ENCODE measurements around the gene GUCY2D.
"Not testable (repeated sequence)": the region's sequence is repeated elsewhere in the genome, so short reads cannot be mapped to it uniquely, and the experiment has no call there.

Gene GUCY2D

DNA sequence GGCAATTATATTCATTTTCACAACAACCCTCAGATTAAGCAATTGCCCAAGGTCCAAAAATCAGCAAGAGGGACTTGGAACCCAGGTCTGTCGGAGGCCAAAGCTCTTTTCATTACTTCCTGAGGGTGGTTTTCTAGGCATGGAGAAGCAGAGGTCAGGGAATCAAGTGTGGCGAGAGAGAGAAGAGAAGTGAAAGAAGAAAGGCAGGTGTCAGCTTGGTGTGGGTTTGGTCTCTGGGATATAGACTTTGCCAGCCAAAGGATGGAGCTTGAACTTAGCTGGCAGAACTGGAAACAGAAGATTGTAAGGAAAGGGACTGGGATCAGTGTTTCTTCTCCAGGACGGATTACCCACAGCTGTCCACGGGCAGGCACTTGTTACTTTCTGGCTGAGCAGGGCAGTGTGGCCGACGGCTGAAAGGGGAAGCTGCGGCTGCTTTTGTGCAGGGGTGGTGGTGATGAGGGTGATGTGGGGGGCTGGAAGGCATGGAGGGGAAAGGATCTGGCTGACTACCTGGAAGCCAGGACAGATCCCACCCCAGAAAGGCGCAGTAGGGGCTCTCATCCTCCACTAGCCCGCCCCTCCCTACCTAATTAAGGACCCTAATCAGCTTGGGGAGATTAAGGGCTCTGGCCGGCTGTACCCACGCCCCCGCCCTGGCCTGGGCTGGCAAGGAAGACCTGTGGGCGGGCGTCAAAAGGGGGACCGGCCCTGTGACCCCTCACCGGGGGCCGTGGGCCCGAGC is at the start of gene GUCY2D:
TSS of gene GUCY2D (plus strand) at position 640 of the 745 bp plus-strand sequence. CDS start 433 bp downstream, outside the sequence.
- DNase-seq (ENCODE audit: low read depth in 3 of 3, low spot score in 1 of 3): no peak

DNA sequence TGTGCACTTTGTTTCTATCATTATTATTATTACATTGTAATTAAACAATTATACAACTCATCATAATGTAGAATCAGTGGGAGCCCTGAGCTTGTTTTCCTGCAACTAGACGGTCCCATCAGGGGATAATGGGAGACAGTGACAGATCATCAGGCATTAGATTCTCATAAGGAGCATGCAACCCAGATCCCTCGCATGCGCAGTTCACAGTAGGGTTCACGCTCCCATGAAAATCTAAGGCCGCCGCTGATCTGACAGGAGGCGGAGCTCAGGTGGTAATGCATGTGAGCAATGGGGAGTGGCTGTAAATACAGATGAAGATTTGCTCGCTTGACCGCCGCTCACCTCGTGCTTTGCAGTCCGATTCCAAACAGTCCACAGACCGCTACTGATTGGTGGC is 49.1 kb upstream of the GUCY2D start:
- not testable (repeated sequence) for DNase-seq (ENCODE audit: low read depth in 3 of 3, low spot score in 1 of 3)

DNA sequence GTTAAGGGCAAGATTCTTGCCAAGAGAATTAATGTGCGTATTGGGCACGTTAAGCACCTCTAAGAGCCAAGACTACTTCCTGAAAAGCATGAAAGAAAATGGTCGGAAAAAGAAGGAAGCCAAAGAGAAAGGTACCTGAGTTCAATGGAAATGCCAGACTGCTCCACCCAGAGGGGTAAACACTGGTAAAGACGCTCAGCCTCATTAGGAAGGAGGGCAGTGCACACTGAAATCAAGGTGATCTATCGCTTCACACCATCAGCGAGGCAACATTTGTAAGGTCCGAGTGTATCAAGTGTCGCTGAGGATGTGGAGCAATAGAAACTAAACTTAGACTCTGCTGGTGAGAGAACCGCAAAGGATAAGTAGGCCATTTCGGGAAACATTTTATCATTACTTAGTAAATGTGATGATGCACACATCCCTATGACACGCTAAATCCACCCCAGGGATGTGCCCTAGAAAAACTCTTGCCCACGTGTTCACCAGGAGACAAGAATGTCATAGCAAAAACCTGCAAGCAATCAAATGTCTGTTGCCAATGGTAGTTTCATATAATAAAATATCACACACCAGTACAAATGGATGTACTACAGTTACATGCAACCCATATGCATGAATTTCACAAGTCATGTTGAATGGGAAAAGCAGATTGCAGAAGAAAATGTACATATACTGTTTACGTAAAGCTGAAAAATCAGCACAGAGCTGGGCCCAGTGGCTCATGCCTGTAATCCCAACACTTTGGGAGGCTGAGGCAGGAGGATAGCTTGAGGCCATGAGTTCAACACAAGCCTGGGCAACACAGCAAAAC is 46.8 kb upstream of the GUCY2D start:
- DNase-seq (ENCODE audit: low read depth in 3 of 3, low spot score in 1 of 3): no peak

DNA sequence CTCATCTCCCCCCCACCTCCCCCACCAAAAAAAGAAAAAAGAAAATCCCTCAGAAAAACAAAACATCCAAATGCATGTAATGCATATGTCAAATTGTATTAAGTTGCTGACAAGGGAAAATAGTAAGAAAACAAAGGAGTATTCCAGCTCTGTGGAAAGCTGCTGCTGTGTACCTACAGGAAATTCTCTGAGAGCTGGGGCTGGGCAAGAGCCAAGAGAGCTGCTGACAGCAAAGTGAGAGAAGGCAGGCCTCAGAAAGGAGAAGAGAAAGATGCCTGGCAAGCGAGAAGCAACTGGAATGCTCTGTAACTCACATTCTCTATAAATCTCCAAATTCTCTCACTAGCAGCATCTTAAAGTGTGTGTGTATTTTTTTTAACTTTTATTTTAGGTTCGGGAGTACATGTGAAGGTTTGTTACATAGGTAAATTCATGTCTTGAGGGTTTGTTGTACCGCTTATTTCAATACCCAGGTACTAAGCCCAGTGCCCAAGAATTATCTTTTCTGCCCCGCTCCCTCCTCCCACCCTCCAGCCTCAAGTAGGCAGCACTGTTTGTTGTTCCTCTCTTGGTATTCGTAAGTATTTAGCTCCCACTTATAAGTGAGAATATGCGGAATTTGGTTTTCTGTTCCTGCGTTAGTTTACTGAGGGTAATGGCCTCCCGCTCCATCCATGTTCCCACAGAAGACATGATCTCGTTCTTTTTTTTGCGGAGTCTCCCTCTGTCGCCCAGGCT is 46.0 kb upstream of the GUCY2D start:
- no peak for DNase-seq (ENCODE audit: low read depth in 3 of 3, low spot score in 1 of 3)

DNA sequence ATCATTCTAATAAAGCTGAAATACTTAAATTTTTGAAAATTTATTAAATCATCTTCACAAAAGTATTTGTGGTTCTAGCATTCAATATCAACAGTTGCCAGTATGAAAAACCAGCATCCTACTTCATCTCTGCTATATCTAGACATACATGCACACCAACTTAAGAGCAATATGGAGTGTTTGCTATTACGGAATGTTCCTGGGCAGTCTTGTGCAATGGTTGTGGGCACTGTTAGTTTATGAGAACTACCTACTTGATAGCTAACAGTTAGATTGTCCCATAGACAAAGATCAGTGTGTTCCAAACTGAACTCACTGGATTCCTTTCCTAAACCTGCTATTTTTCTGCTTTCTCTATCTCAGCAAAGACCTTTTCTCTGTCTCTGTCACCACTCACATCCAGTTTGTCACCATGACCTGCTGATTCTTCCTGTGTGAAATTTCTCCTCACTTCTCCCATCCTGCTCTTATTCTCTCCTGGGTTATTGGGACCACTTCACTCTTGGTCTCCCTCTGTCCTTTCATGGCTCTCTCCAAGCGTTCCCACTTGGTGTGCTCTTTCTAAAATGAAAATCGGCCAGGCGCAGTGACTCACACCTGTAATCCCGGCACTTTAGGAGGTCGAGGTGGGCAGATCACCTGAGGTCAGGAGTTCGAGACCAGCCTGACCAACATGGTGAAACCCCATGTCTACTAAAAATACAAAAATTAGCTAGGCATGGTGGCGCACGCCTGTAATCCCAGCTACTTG is 42.7 kb upstream of the GUCY2D start:
- no peak for DNase-seq (ENCODE audit: low read depth in 3 of 3, low spot score in 1 of 3)

DNA sequence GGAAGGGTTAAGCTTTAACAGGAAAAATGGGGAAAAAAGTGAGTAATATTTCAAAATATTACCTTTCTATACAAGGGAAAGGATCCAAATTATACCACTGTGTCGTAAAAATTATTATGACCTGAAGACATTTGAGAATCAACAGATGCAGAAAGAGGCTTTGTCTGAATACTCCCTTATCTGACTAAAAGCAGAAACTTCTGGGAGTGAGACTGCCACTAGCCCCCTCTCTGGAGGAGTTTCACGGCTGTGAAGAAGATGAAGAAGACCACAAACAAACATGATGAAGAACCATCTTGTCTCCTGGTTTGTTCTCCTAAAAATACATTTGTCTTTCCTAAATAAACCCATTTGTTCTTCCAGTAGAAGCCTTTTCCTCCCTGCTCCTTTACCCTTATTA is 41.0 kb upstream of the GUCY2D start:
- DNase-seq (ENCODE audit: low read depth in 3 of 3, low spot score in 1 of 3): no peak

DNA sequence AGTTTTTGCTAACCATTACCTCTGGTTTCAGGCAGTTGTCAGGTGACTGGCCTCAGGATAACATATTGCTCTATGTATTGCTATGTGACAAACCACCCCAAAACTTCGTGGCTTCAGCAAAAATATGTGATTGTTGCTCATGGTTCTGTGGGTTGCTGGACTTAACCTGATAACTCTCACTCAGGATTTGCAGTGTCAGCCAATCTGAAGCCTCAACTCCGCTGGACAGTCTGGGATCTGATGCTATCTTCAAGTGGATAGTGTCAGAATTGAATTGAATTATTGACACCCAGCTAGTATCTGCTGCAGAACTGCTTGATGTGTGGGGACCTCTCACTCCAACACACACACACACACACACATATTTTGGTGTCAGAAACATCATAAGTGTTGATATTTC is 34.7 kb upstream of the GUCY2D start:
- no peak for DNase-seq (ENCODE audit: low read depth in 3 of 3, low spot score in 1 of 3)

DNA sequence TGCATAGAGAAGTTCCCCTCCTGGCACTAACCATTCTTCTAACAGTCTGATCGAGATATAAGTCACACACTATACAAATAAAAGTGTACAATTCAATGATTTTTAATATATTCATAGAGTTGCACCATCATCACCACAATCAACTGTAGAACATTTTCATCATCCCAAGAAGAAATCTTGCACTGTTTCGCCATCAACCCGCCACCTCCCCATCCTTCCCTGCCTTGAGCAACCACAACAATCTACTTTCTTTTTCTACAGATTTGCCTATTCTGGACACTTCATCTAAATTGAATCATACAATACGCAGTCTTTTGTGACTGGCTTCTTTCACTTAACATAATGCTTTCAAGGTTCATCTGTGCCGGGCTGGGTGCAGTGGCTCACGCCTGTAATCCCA is 33.0 kb upstream of the GUCY2D start:
- no peak for DNase-seq (ENCODE audit: low read depth in 3 of 3, low spot score in 1 of 3)

DNA sequence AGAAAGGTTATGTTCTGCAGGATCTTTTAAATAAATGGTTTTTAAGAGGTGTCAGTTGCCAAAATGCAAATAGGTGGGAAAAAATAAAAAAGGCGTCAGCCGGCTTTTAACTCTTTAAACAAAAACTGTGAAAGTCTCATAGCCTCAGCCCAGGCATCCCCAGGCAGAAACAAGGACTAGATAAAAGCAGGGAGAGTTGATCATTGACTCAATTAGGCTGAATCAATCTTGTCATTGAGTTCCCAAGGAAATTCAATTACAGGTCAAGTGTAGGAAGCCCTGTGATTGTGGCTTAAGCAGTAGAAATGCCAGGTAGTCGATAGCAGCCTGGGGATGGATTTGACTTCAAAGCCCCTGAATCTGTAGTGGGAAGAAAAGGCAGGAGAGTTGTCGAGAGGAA is 30.8 kb upstream of the GUCY2D start:
- no peak for DNase-seq (ENCODE audit: low read depth in 3 of 3, low spot score in 1 of 3)

DNA sequence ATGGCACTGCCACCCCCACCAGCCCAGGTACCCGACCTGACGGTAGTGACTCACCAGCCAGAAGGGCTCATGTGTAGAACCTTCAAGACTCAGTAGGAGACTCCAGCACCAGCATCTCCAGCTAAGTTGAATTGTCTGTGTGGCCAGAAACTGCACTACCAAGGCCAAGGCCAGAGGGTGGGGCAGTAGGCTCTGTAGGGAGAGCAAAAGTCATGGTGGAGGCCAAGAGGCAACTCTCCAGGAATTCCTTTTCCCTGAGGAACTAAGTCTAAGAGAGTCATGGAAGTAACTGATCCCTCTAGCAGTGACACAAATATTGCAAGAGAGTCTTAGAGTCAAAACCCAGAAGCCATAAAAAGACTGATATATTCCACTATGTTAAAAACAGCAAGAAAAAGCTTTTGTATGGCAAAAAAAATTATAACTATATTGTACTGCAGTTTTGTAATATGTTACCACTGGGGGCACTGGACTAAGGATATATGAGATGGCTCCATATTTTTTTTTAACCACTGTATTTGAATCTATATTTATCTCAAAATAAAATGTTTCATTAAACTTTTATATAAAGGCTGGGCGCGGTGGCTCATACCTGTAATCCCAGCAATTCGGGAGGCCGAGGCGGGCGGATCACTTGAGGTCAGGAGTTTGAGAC is 30.2 kb upstream of the GUCY2D start:
- no peak for DNase-seq (ENCODE audit: low read depth in 3 of 3, low spot score in 1 of 3)

DNA sequence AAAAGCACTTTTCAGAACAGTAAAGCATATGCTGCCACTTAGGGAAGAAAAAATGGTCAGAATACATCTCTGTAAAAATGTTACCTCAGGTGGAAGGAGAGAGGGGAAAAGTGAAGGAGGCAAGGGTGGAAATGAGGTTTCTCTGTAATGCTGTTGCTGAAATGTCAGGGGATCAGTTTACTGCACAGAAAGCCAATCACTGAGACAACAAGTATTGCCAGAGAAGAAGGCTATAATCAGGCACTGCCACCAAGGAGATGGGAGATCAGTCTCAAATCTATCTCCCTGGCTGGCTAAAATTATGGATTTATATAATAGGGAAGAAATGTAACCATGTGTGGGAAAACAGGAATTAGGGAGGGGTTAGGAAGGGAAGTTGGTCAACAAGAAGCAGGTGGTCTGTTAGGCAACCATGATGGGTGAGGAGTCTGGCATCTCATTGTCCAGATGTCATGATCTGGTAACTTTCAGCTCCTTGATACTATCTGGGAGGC is 27.7 kb upstream of the GUCY2D start:
- no peak for DNase-seq (ENCODE audit: low read depth in 3 of 3, low spot score in 1 of 3)

DNA sequence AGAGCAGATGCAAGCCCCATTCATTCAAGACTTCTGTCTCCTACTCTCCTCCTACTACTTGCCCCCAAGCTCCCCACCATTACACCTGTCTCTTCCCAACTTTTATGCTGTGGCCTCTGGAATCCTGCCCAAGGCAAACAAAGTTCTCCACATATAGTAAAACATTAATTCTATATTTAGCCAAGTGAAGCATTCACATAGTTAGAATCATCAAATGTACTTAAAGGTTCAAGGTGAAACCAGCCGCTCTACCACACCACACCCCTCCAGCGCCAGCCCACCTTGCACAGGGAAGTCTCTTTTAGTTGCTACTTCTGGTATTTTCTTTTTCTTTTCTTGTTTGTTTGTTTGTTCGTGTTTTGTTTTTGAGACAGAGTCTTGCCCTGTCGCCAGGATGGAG is 25.4 kb upstream of the GUCY2D start:
- DNase-seq (ENCODE audit: low read depth in 3 of 3, low spot score in 1 of 3): no peak

DNA sequence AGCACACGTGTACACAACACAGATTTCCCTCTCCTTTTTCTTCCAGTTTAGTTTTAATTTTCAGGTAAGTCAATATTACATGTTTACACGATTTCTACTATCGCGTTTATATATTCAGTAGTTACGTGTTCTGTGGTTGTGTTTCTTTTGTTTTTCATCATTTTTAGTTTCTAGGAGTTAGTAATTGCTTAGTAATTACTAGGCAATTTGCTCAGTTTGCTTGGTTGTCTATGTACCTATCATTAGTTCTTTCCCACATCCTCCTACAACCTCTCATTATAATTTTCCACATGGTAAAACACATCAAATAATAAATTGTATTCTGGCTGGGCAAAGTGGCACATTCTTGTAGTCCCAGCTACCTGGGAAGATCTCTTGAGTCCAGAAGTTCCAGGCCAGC is 24.6 kb upstream of the GUCY2D start:
- DNase-seq (ENCODE audit: low read depth in 3 of 3, low spot score in 1 of 3): no peak

DNA sequence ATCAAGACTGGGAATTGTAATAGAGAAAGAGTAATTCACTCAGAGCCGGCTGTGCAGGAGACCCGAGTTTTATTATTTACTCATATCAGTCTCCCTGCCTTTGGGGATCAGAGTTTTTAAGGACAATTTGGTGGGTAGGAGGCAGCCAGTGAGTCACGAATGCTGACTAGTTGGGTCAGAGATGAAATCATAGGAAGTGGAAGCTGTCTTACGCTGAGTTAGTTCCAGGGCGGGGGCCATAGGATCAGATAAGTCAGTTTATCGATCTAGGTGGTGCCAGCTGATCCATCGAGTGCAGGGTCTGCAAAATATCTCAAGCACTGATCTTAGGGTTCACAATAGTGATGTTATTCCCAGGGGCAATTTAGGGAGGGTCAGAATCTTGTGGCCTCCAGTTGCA is 20.2 kb upstream of the GUCY2D start:
- DNase-seq (ENCODE audit: low read depth in 3 of 3, low spot score in 1 of 3): no peak

DNA sequence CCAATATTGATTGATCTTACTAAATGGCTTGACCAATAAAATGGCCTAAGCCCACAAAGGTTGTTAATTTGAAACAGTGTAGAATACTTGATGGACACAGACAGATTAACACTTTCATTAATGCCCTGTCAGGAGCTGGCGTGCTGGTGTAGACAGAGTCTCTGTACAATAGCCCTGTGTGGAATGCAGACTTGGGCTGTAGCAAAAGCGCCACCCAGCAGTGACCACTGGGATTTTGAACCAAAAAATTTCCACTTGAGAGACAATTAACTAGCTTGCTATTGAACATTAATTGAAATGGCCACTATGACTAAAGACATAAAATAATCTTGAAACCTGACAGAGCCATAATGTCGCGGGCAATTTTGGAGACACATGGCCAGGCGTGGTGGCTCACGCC is 19.7 kb upstream of the GUCY2D start:
- DNase-seq (ENCODE audit: low read depth in 3 of 3, low spot score in 1 of 3): no peak

DNA sequence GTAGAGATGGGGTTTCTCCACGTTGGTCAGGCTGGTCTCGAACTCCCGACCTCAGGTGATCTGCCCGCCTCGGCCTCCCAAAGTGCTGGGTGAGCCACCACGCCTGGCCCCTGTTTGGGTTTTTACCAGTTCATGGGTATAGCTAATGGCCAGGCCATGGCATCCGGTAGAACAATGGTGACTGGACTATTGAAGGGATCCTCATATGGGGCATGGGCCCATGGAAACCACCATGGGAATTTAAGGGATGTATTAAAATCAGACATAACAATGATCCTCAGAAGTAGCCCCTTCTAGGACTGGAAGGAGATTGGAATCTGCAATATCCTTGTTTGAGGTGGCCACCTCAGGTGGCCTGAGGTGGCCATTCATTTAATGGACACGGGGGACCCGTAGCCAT is 17.5 kb upstream of the GUCY2D start:
- DNase-seq (ENCODE audit: low read depth in 3 of 3, low spot score in 1 of 3): no peak

DNA sequence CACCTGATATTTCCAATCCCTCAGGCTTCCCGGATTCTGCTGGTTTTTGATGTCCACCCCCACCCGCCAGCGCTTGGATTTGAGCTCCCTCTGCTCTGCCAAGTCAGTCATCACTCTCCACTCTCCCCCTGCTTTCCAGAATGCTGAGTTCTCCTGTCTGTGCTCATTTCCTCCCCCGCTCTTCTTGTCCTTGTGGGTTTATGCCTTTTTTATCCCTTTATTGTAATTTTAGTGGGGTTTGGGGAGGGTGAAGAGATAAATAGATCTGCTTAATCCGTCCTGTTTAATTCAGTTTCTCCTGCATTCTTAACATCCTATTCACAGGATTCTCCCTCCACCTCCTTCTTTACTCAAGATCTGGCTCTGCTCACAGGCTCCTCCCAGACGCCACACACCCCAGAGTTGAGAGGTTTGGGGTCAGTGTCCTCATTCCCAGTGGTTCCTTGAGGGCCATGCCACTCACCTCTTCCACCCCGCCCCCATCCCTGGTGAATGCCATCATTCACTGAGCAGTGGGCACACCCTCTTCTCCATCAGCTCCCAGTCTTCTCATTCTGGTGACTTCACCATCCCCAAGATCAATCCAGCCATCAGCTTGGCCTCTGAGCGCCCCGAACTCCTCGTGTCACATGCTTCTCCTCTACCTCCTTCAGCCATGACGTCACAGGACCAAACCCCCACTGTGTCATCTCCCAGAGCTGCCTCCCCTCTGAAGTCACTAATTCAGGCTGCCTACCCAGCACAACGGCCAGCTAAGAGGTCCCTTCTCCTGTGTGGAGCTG is 15.1 kb upstream of the GUCY2D start:
- no peak for DNase-seq (ENCODE audit: low read depth in 3 of 3, low spot score in 1 of 3)

DNA sequence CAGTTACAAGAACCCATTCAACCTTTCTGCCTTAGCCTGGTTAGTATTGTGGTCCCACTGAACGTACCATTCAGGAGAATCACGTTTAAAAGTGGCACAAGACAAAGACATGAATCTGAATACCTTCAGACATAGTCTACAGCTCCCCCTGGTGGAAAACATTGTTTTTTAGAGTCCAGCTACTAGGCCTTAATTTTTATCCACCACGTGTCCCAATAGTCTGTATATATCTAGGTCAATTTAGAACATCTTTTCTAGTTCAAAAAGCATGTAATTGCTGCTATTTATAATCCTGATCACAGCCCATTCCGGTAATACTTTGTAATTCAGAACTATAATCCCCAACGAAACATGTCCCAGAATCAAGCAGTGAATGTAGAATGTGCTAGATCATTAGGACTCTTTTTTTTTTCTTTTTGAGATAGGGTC is 13.7 kb upstream of the GUCY2D start:
- DNase-seq (ENCODE audit: low read depth in 3 of 3, low spot score in 1 of 3): peak in 1 of 3 donors; percentile 13

DNA sequence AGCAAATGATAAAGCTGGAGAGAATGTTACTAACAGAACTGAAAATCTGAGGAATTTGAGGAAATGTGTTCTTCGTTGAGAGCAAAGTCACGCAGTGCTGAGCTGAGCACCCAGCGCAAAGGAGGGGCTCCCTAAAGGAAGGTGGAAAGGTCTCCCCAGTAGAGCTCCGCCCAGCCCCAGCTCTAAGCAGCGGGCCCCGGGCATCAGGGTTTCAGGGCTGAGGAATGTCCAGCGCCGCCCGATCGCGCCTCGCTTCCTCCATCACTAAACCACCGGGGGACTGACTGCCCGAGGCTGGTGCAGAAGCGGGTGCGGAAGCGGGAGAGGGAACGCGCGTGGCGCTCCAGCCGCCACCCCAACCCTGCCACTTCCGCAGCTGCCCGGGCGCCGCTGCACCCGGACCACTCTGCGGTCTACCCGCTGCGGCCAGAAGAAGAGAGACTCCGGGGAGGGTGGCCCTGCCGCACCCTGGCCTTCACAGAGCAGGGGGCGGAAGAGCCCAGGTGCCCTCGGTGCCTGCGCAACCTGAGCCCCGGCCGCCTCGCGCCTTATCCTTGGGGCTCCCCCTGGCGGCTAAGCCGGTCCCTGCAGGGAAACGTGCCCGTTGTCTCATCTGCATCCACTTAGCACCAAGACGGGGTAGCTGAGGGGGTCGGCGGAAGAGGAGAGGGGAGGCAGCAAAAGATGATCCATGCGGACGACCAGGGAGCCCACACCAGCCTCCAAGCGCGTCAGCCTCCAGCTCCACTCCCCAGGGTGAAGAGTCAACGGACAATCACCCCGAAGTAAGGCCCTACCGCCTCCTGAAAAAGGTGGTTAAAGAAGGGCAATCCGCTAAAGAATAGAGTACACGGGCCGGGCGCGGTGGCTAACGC is 12.4 kb upstream of the GUCY2D start:
- DNase-seq (ENCODE audit: low read depth in 3 of 3, low spot score in 1 of 3): peak; percentile 73 to 99 (median 84)
